ENCODE measurements around the gene ZGRF1. TPM values are rescaled to one million over a fixed set of nuclear protein-coding genes. Genes with fewer than 3 reads are reported as not detected.

The ZGRF1 gene
- total and polyA plus RNA-seq, 10 of the 15 experiments (the other 5 are each of a cell fraction or from before 2014, with no cell fraction given) = 8.5 to 32.1 (median 20.1) TPM

DNA sequence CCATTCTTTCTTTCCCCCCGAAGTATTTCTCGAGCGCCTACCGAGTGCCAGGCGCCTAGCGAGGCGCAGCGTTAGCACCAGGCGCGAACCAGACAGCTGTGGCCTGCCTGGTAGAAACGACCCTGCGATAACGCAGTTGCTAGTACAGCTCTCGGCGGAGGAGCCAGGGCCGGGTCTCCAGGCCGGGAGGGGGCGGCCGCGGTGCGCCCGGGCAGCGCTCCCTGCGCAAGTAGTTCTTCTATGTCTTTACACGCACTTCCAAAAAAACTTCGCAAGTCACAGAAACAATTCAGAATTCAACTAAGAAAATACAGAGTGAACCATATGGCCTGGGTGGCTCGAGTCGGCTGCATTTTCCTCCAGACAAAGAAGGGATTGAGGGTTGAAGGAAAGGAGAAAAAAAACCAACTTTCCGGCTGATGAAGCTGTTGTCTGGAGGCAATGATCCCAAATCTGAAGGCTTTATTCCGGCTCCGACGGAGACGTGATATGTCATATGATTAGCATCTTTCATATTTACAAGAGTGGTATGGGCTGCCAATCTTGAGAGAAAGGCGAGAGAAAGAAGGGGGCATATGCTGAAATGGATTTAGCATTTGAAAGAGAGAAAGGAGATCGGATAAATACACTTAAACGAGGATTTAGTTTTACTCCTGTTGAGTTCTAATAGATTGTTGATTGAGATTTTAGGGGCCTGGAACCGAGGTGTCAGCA, 113.5 kb downstream of the ZGRF1 start (continued):
- TF ChIP-seq, protein P1, sequence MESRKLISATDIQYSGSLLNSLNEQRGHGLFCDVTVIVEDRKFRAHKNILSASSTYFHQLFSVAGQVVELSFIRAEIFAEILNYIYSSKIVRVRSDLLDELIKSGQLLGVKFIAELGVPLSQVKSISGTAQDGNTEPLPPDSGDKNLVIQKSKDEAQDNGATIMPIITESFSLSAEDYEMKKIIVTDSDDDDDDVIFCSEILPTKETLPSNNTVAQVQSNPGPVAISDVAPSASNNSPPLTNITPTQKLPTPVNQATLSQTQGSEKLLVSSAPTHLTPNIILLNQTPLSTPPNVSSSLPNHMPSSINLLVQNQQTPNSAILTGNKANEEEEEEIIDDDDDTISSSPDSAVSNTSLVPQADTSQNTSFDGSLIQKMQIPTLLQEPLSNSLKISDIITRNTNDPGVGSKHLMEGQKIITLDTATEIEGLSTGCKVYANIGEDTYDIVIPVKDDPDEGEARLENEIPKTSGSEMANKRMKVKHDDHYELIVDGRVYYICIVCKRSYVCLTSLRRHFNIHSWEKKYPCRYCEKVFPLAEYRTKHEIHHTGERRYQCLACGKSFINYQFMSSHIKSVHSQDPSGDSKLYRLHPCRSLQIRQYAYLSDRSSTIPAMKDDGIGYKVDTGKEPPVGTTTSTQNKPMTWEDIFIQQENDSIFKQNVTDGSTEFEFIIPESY (IDR thresholded peaks at IDR 0.05) = no peak
- no peak for TF ChIP-seq JUNB (IDR thresholded peaks at IDR 0.05)
- 0 out of 2 replicates have a peak, but pooled peaks have one; percentile 38 for TF ChIP-seq CREM (IDR thresholded peaks at IDR 0.05; ENCODE audit: low read depth)
- TF ChIP-seq NRF1 (conservative IDR thresholded peaks at IDR 0.05; ENCODE audit: low read depth, low read length) = no peak
- TF ChIP-seq TCF7 (IDR thresholded peaks at IDR 0.05; ENCODE audit: borderline replicate concordance) = no peak
- TF ChIP-seq, protein P2, sequence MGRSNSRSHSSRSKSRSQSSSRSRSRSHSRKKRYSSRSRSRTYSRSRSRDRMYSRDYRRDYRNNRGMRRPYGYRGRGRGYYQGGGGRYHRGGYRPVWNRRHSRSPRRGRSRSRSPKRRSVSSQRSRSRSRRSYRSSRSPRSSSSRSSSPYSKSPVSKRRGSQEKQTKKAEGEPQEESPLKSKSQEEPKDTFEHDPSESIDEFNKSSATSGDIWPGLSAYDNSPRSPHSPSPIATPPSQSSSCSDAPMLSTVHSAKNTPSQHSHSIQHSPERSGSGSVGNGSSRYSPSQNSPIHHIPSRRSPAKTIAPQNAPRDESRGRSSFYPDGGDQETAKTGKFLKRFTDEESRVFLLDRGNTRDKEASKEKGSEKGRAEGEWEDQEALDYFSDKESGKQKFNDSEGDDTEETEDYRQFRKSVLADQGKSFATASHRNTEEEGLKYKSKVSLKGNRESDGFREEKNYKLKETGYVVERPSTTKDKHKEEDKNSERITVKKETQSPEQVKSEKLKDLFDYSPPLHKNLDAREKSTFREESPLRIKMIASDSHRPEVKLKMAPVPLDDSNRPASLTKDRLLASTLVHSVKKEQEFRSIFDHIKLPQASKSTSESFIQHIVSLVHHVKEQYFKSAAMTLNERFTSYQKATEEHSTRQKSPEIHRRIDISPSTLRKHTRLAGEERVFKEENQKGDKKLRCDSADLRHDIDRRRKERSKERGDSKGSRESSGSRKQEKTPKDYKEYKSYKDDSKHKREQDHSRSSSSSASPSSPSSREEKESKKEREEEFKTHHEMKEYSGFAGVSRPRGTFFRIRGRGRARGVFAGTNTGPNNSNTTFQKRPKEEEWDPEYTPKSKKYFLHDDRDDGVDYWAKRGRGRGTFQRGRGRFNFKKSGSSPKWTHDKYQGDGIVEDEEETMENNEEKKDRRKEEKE (IDR thresholded peaks at IDR 0.05) = no peak
- TF ChIP-seq HDGF (IDR thresholded peaks at IDR 0.05) = no peak
- no peak for TF ChIP-seq SUPT20H (IDR thresholded peaks at IDR 0.05; ENCODE audit: borderline replicate concordance, control insufficient read depth, low read depth, low read length)
- TF ChIP-seq HDAC6 (IDR thresholded peaks at IDR 0.05; ENCODE audit: unreplicated experiment) = no peak
- TF ChIP-seq PML (IDR thresholded peaks at IDR 0.05; ENCODE audit: low read length) = no peak
- TF ChIP-seq, protein P3, sequence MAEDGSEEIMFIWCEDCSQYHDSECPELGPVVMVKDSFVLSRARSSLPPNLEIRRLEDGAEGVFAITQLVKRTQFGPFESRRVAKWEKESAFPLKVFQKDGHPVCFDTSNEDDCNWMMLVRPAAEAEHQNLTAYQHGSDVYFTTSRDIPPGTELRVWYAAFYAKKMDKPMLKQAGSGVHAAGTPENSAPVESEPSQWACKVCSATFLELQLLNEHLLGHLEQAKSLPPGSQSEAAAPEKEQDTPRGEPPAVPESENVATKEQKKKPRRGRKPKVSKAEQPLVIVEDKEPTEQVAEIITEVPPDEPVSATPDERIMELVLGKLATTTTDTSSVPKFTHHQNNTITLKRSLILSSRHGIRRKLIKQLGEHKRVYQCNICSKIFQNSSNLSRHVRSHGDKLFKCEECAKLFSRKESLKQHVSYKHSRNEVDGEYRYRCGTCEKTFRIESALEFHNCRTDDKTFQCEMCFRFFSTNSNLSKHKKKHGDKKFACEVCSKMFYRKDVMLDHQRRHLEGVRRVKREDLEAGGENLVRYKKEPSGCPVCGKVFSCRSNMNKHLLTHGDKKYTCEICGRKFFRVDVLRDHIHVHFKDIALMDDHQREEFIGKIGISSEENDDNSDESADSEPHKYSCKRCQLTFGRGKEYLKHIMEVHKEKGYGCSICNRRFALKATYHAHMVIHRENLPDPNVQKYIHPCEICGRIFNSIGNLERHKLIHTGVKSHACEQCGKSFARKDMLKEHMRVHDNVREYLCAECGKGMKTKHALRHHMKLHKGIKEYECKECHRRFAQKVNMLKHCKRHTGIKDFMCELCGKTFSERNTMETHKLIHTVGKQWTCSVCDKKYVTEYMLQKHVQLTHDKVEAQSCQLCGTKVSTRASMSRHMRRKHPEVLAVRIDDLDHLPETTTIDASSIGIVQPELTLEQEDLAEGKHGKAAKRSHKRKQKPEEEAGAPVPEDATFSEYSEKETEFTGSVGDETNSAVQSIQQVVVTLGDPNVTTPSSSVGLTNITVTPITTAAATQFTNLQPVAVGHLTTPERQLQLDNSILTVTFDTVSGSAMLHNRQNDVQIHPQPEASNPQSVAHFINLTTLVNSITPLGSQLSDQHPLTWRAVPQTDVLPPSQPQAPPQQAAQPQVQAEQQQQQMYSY (CRISPR knock-in tag; IDR thresholded peaks at IDR 0.05) = no peak
- no peak for TF ChIP-seq ZNF207 (IDR thresholded peaks at IDR 0.05; ENCODE audit: borderline replicate concordance)
- no peak for TF ChIP-seq ZNF384 (IDR thresholded peaks at IDR 0.05; ENCODE audit: borderline replicate concordance, low read depth, low read length)
- TF ChIP-seq EED (IDR thresholded peaks at IDR 0.05; ENCODE audit: low read depth) = peak; percentile 55; the same call in 1 of the 2 replicates
- TF ChIP-seq, protein P4, sequence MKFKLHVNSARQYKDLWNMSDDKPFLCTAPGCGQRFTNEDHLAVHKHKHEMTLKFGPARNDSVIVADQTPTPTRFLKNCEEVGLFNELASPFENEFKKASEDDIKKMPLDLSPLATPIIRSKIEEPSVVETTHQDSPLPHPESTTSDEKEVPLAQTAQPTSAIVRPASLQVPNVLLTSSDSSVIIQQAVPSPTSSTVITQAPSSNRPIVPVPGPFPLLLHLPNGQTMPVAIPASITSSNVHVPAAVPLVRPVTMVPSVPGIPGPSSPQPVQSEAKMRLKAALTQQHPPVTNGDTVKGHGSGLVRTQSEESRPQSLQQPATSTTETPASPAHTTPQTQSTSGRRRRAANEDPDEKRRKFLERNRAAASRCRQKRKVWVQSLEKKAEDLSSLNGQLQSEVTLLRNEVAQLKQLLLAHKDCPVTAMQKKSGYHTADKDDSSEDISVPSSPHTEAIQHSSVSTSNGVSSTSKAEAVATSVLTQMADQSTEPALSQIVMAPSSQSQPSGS (IDR thresholded peaks at IDR 0.05; ENCODE audit: low read length) = no peak
- no peak for TF ChIP-seq BCL11A (IDR thresholded peaks at IDR 0.05; ENCODE audit: low read depth, low read length)
- TF ChIP-seq GATAD2B (conservative IDR thresholded peaks at IDR 0.05; ENCODE audit: low read depth) = 0 out of 2 replicates have a peak, but pooled peaks have one; percentile 19
- TF ChIP-seq GABPA (IDR thresholded peaks at IDR 0.05; ENCODE audit: low read depth) = no peak
- TF ChIP-seq ZBED1 (IDR thresholded peaks at IDR 0.05; ENCODE audit: borderline replicate concordance) = no peak
- TF ChIP-seq LARP7 (IDR thresholded peaks at IDR 0.05) = no peak
- TF ChIP-seq BACH1 (IDR thresholded peaks at IDR 0.05; ENCODE audit: borderline replicate concordance) = peak; percentile 13; the same call in 1 of the 2 replicates

Measured in GM12878 (cell line).